NT2/D1 (cell line): Measurements from ENCODE around the gene ASS1.

Source experiments
- DNase-seq: peaks from one replicate; pipeline ENCODE4 v3.0.0-alpha.2; 2011; ENCODE audit warnings: low read depth, low spot score
- H3K27me3 ChIP-seq: 2 replicates; pipeline ENCODE4 v1.6.0; 2011; ENCODE audit warnings: mild to moderate bottlenecking; ENCODE audit not compliant: insufficient read length, insufficient read depth
- H3K36me3 ChIP-seq: 2 replicates; pipeline ENCODE4 v1.6.1; 2011; ENCODE audit warnings: mild to moderate bottlenecking, low read length, mixed read lengths; ENCODE audit not compliant: insufficient read depth, insufficient read length
- H3K4me1 ChIP-seq: 2 replicates; pipeline ENCODE4 v1.5.1; 2011; ENCODE audit not compliant: insufficient read depth, insufficient read length
- H3K4me3 ChIP-seq: 2 replicates; pipeline ENCODE4 v1.5.1; 2011; ENCODE audit warnings: low read depth; ENCODE audit not compliant: insufficient read length
- H3K9ac ChIP-seq: 2 replicates; pipeline ENCODE4 v1.6.0; 2011; ENCODE audit warnings: low read depth; ENCODE audit not compliant: insufficient read length
- H3K9me3 ChIP-seq: 2 replicates; pipeline ENCODE4 v1.5.1; 2011; ENCODE audit warnings: mild to moderate bottlenecking, low read length; ENCODE audit not compliant: insufficient read depth
- SUZ12 ChIP-seq: IDR thresholded peaks from 2 replicates; pipeline ENCODE4 v1.6.1; 2011; ENCODE audit not compliant: insufficient read length, insufficient read depth; ENCODE audit errors: extremely low read depth
- YY1 ChIP-seq: IDR thresholded peaks from 2 replicates; pipeline ENCODE4 v1.6.1; 2011; ENCODE audit not compliant: insufficient read length, insufficient read depth
- ZNF274 ChIP-seq: IDR thresholded peaks from 2 replicates; pipeline ENCODE4 v1.6.1; 2011; ENCODE audit warnings: mild to moderate bottlenecking, low read depth, low read length

The ASS1 gene

GRCh38 chr9:130508218-130508617 is 63.5 kb downstream of the ASS1 start:
- Histone ChIP-seq H3K9ac (no peak overlapping the region), H3K27me3 (no peaks in the 10 kb centered on the region), H3K9me3 (0 out of 2 replicates have a peak, but pooled peaks cover 7% of the 10 kb centered on the region), H3K4me1 (no peaks in the 10 kb centered on the region), H3K36me3 (no peaks in the 10 kb centered on the region), H3K4me3 (no peak overlapping the region)
- no peak for DNase-seq
- no peak for TF ChIP-seq SUZ12
- TF ChIP-seq ZNF274, result no peak
- TF ChIP-seq YY1, result no peak

GRCh38 chr9:130512199-130512598 is 67.4 kb downstream of the ASS1 start:
- TF ChIP-seq SUZ12 (no peak), YY1 (no peak), ZNF274 (no peak)
- Histone ChIP-seq H3K4me1 (no peaks in the 10 kb centered on the region), H3K9me3 (0 out of 2 replicates have a peak, but pooled peaks cover 7% of the 10 kb centered on the region), H3K4me3 (no peak overlapping the region), H3K27me3 (no peaks in the 10 kb centered on the region), H3K36me3 (no peaks in the 10 kb centered on the region), H3K9ac (no peak overlapping the region)
- no peak for DNase-seq

GRCh38 chr9:130513078-130513477 is 68.3 kb downstream of the ASS1 start:
- no peak for DNase-seq
- no peaks in the 10 kb centered on the region for H3K4me1 ChIP-seq
- no peaks in the 10 kb centered on the region for H3K27me3 ChIP-seq
- no peak overlapping the region for H3K4me3 ChIP-seq
- no peak overlapping the region for H3K9ac ChIP-seq
- no peaks in the 10 kb centered on the region for H3K36me3 ChIP-seq
- 0 out of 2 replicates have a peak, but pooled peaks cover 7% of the 10 kb centered on the region for H3K9me3 ChIP-seq
- no peak for TF ChIP-seq SUZ12
- no peak for TF ChIP-seq YY1
- TF ChIP-seq ZNF274, result no peak

- H3K4me3 ChIP-seq, result no peak overlapping the region
- no peaks in the 10 kb centered on the region for H3K36me3 ChIP-seq
- peaks cover 7% of the 10 kb centered on the region; the same call in 1 of the 2 replicates for H3K9me3 ChIP-seq
- DNase-seq, result no peak
- H3K9ac ChIP-seq, result no peak overlapping the region
- peaks cover 13% of the 10 kb centered on the region for H3K4me1 ChIP-seq
- TF ChIP-seq SUZ12 (no peak), ZNF274 (no peak), YY1 (no peak)
- no peaks in the 10 kb centered on the region for H3K27me3 ChIP-seq
Observed at GRCh38 chr9:130518233-130518632, 73.5 kb downstream of the ASS1 start.

- peaks cover 7% of the 10 kb centered on the region; the same call in 1 of the 2 replicates for H3K9me3 ChIP-seq
- H3K4me1 ChIP-seq, result peaks cover 18% of the 10 kb centered on the region
- H3K4me3 ChIP-seq, result no peak overlapping the region
- H3K9ac ChIP-seq, result no peak overlapping the region
- H3K27me3 ChIP-seq, result no peaks in the 10 kb centered on the region
- DNase-seq, result no peak
- TF ChIP-seq SUZ12, result no peak
- no peak for TF ChIP-seq ZNF274
- TF ChIP-seq YY1, result no peak
- no peaks in the 10 kb centered on the region for H3K36me3 ChIP-seq
Observed at GRCh38 chr9:130518943-130519799, 74.4 kb downstream of the ASS1 start.

- TF ChIP-seq SUZ12 (no peak), ZNF274 (no peak), YY1 (no peak)
- no peaks in the 10 kb centered on the region for H3K36me3 ChIP-seq
- no peak for DNase-seq
- no peak overlapping the region for H3K4me3 ChIP-seq
- peaks cover 22% of the 10 kb centered on the region for H3K4me1 ChIP-seq
- H3K27me3 ChIP-seq, result no peaks in the 10 kb centered on the region
- no peak overlapping the region for H3K9ac ChIP-seq
- H3K9me3 ChIP-seq, result peaks cover 7% of the 10 kb centered on the region; the same call in 1 of the 2 replicates
Observed at GRCh38 chr9:130519927-130520326, 75.2 kb downstream of the ASS1 start.

- Histone ChIP-seq H3K9ac (no peak overlapping the region), H3K9me3 (peaks cover 7% of the 10 kb centered on the region; the same call in 1 of the 2 replicates), H3K27me3 (no peaks in the 10 kb centered on the region), H3K4me1 (peaks cover 24% of the 10 kb centered on the region), H3K36me3 (no peaks in the 10 kb centered on the region), H3K4me3 (no peak overlapping the region)
- DNase-seq, result no peak
- no peak for TF ChIP-seq YY1
- TF ChIP-seq ZNF274, result no peak
- TF ChIP-seq SUZ12, result no peak
Observed at GRCh38 chr9:130521715-130522114, 77.0 kb downstream of the ASS1 start.
